Endothelial cell of umbilical vein (primary cell): Measurements from ENCODE around the gene CCDC91. TPM values are rescaled to one million over a fixed set of nuclear protein-coding genes. Genes with fewer than 3 reads are reported as not detected.

ENCODE experiments used
- BruUV-seq: library from RNA; stranded (reverse); fragments of 400-500 nt; replicated peaks from 2 replicates; lab custom pipeline; 2021; lab: Mats Ljungman, UMichigan
- CTCF ChIA-PET: fragments of 300-600, 350-600 bp; sonication (Branson Sonifier 250); formaldehyde crosslinking; loops from one replicate; lab custom pipeline; 2021; ENCODE audit warnings: antibody characterized with exemption, inconsistent platforms; lab: Charles Lee
- POLR2A ChIA-PET: fragments of 300-600, 350-600 bp; sonication (Branson Sonifier 250); formaldehyde crosslinking; loops from one replicate; lab custom pipeline; 2021; ENCODE audit warnings: antibody characterized with exemption, inconsistent platforms; lab: Charles Lee
- DNase-seq: peaks from one replicate; pipeline ENCODE4 v3.0.0-alpha.2; 2011; ENCODE audit warnings: low read depth, low spot score
- FAIRE-seq: peaks from 2 replicates; lab custom pipeline; 2011; peaks lifted over from hg19 to GRCh38; lab: Jason Lieb, UNC
- H2AFZ ChIP-seq: 2 replicates; pipeline ENCODE4 v1.6.0; 2012; ENCODE audit warnings: low read depth, low read length, control low read depth, inconsistent platforms
- H3K27ac ChIP-seq: 2 replicates; pipeline ENCODE4 v1.5.1; 2011; ENCODE audit warnings: low read depth, mild to moderate bottlenecking, control low read depth, low read length, moderate library complexity; ENCODE audit not compliant: insufficient read depth
- H3K27me3 ChIP-seq, 2 experiments: 2 replicates each; pipeline versions ENCODE4 v1.6.0 to v1.6.1; 2011; ENCODE audit warnings: low read length in 2 of 2, mixed read lengths in 1 of 2; ENCODE audit not compliant: control insufficient read depth in 2 of 2, insufficient read depth in 2 of 2
- H3K36me3 ChIP-seq, 2 experiments: 2 replicates in 1 of 2; 3 replicates in 1 of 2; pipeline ENCODE4 v1.5.1; 2011; ENCODE audit warnings: low read length in 2 of 2, mild to moderate bottlenecking in 1 of 2, moderate library complexity in 1 of 2; ENCODE audit not compliant: control insufficient read depth in 2 of 2, insufficient read depth in 2 of 2; ENCODE audit errors: extremely low read depth in 1 of 2
- H3K4me1 ChIP-seq: 3 replicates; pipeline ENCODE4 v1.5.1; 2011; ENCODE audit warnings: mild to moderate bottlenecking, low read length; ENCODE audit not compliant: control insufficient read depth, insufficient read depth; ENCODE audit errors: extremely low read depth
- H3K4me2 ChIP-seq: 2 replicates; pipeline ENCODE4 v1.6.1; 2011; ENCODE audit warnings: low read length, control low read depth, mixed read lengths; ENCODE audit not compliant: insufficient read depth
- H3K4me3 ChIP-seq, 3 experiments: fragments of 200-600 bp in 1 of 3; sonication (generic), shearing (Covaris generic) in 1 of 3; replicated peaks in 1 of 3; 2 replicates each; pipeline ENCODE4 v1.5.1; 2011 to 2016; ENCODE audit warnings: control low read depth in 3 of 3, low read length in 3 of 3, mild to moderate bottlenecking in 2 of 3, inconsistent platforms in 1 of 3, low read depth in 1 of 3, moderate library complexity in 1 of 3; ENCODE audit not compliant: insufficient read depth in 1 of 3
- H3K79me2 ChIP-seq: 2 replicates; pipeline ENCODE4 v1.6.0; 2012; ENCODE audit warnings: low read length, inconsistent platforms; ENCODE audit not compliant: control insufficient read depth, insufficient read depth
- H3K9ac ChIP-seq: replicated peaks from 2 replicates; pipeline ENCODE3; 2011; ENCODE audit warnings: low read length, control low read depth; ENCODE audit not compliant: insufficient read depth; ENCODE audit errors: extremely low read depth
- H3K9me1 ChIP-seq: replicated peaks from 3 replicates; pipeline ENCODE4 v1.6.0; 2011; ENCODE audit warnings: mild to moderate bottlenecking, low read length; ENCODE audit not compliant: control insufficient read depth, insufficient read depth; ENCODE audit errors: extremely low read depth
- H3K9me3 ChIP-seq: replicated peaks from 2 replicates; pipeline ENCODE4 v1.5.1; 2012; ENCODE audit warnings: low read length, inconsistent platforms; ENCODE audit not compliant: control insufficient read depth, insufficient read depth
- H4K20me1 ChIP-seq: replicated peaks from 2 replicates; pipeline ENCODE3; 2011; ENCODE audit warnings: mild to moderate bottlenecking, low read length; ENCODE audit not compliant: control insufficient read depth, insufficient read depth; ENCODE audit errors: extremely low read depth
- CTCF ChIP-seq, 2 donors: IDR thresholded peaks; 1 replicate in 1 of 2; 2 replicates in 1 of 2; pipeline ENCODE4 v1.5.1; 2011; ENCODE audit warnings: low read length in 2 of 2, mild to moderate bottlenecking in 2 of 2, moderate library complexity in 2 of 2, control low read depth in 1 of 2, inconsistent platforms in 1 of 2, low read depth in 1 of 2; ENCODE audit not compliant: insufficient read depth in 1 of 2; ENCODE audit errors: extremely low read depth in 1 of 2
- EZH2 ChIP-seq: IDR thresholded peaks from 2 replicates; pipeline ENCODE4 v1.6.1; 2012; ENCODE audit warnings: borderline replicate concordance, low read depth, mild to moderate bottlenecking, moderate library complexity, low read length, inconsistent platforms; ENCODE audit not compliant: severe bottlenecking
- FOS ChIP-seq: IDR thresholded peaks from 2 replicates; pipeline ENCODE4 v1.6.1; 2011; ENCODE audit warnings: mild to moderate bottlenecking, low read length, moderate library complexity, borderline replicate concordance; ENCODE audit not compliant: insufficient read depth
- GATA2 ChIP-seq: IDR thresholded peaks from 2 replicates; pipeline ENCODE4 v1.7.0; 2011; ENCODE audit warnings: low read depth, mild to moderate bottlenecking, moderate library complexity, mixed read lengths, low read length; ENCODE audit not compliant: insufficient read length, insufficient read depth
- JUN ChIP-seq: IDR thresholded peaks from 2 replicates; pipeline ENCODE4 v1.6.1; 2011; ENCODE audit warnings: borderline replicate concordance, low read depth; ENCODE audit not compliant: insufficient read length, insufficient read depth
- MAX ChIP-seq: IDR thresholded peaks from 2 replicates; pipeline ENCODE4 v1.6.1; 2011; ENCODE audit not compliant: insufficient read depth, insufficient read length
- MYC ChIP-seq: IDR thresholded peaks from one replicate; pipeline ENCODE4 v1.6.1; 2011; ENCODE audit warnings: mild to moderate bottlenecking, low read depth, low read length
- POLR2AphosphoS5 ChIP-seq: IDR thresholded peaks from 2 replicates; pipeline ENCODE4 v1.6.1; 2012; ENCODE audit warnings: low read depth, mild to moderate bottlenecking, control low read depth, low read length, moderate library complexity; ENCODE audit not compliant: insufficient read depth
- dilution Hi-C: fragments of 300-500 bp; cut with MboI; formaldehyde crosslinking; loops from one replicate; pipeline ENCODE4 v1.15.0; 2019; ENCODE audit warnings: low sequenced_read_pairs; ENCODE audit not compliant: extremely low pct_ligation_motif_present
- intact Hi-C: fragments of 100-400 bp; cut with micrococcal nuclease; formaldehyde crosslinking; loops from one replicate; pipeline ENCODE4 v1.10.0; 2022
- polyA plus RNA-seq, 4 experiments: library from polyadenylated mRNA; depleted of rRNA in 3 of 4; stranded (reverse) in 3 of 4; unstranded in 1 of 4; fragments of >200 nt; gene quantifications; 2 replicates each; pipeline versions ENCODE4 v1.2.1 to v1.2.3, GENCODE V29; 2011 to 2012; ENCODE audit warnings: missing spikeins in 1 of 4
- total RNA-seq: library from RNA; stranded (reverse); gene quantifications from 2 replicates; pipeline ENCODE4 v1.2.3, GENCODE V29; 2021

The CCDC91 gene
- total and polyA plus RNA-seq, 2 donors (not counting 3 experiments of a cell fraction or from before 2014, with no cell fraction given): 3.8 to 10.5 TPM

- no peak overlapping the region for H3K9ac ChIP-seq
- intact Hi-C loops: no loop called here
- CTCF ChIA-PET: no interaction called here
- dilution Hi-C loops: no loop called here
- no peak overlapping the region for H2AFZ ChIP-seq
- H3K4me2 ChIP-seq: no peak overlapping the region
- H3K79me2 ChIP-seq: no peaks in the 10 kb centered on the region
- H4K20me1 ChIP-seq: no peaks in the 10 kb centered on the region
- BruUV-seq: no TSS peak
- TF ChIP-seq MYC (no peak), EZH2 (no peak)
- no peaks in the 10 kb centered on the region for H3K4me1 ChIP-seq
- FAIRE-seq: no peak
- H3K4me3 ChIP-seq: no peak overlapping the region
- no peaks in the 10 kb centered on the region for H3K36me3 ChIP-seq
- no peak for DNase-seq
- POLR2A ChIA-PET: no interaction called here
- H3K9me1 ChIP-seq: no peaks in the 10 kb centered on the region
- no peak overlapping the region for H3K27ac ChIP-seq
- H3K27me3 ChIP-seq: no peaks in the 10 kb centered on the region
- H3K9me3 ChIP-seq: no peaks in the 10 kb centered on the region
Measured at GRCh38 chr12:28286352-28286751, 96.1 kb downstream of the CCDC91 start.

GRCh38 chr12:28290262-28290661 lies 100.0 kb downstream of the CCDC91 start:
- no peak overlapping the region for H3K9ac ChIP-seq
- CTCF ChIA-PET: no interaction called here

More at GRCh38 chr12:28290262-28290661, 100.0 kb downstream of the CCDC91 start:
- no peaks in the 10 kb centered on the region for H4K20me1 ChIP-seq
- no peaks in the 10 kb centered on the region for H3K36me3 ChIP-seq
- H3K27me3 ChIP-seq: no peaks in the 10 kb centered on the region
- dilution Hi-C loops: no loop called here
- no peak overlapping the region for H2AFZ ChIP-seq
- intact Hi-C loops: no loop called here
- no peak overlapping the region for H3K4me3 ChIP-seq
- H3K27ac ChIP-seq: no peak overlapping the region
- FAIRE-seq (no peak), DNase-seq (no peak)
- H3K4me1 ChIP-seq: no peaks in the 10 kb centered on the region
- POLR2A ChIA-PET: no interaction called here
- no TSS peak for BruUV-seq
- no peak overlapping the region for H3K4me2 ChIP-seq
- no peaks in the 10 kb centered on the region for H3K79me2 ChIP-seq
- TF ChIP-seq CTCF (IDR thresholded peaks at IDR 0.05; ENCODE audit: extremely low read depth in 1 of 2, insufficient read depth in 1 of 2, low read depth in 1 of 2, low read length in 2 of 2) (no peak), POLR2AphosphoS5 (no peak), MAX (no peak), EZH2 (no peak), JUN (no peak), GATA2 (no peak), FOS (no peak)
- H3K9me1 ChIP-seq: no peaks in the 10 kb centered on the region
- no peaks in the 10 kb centered on the region for H3K9me3 ChIP-seq
